HEK293T (cell line): Measurements from ENCODE around the gene MIEF2.

Source experiments
- CTCF ChIA-PET: fragments of 350-600 bp; formaldehyde crosslinking; extraction: SDS; loops from one replicate; lab custom pipeline; 2021; ENCODE audit warnings: antibody characterized with exemption, inconsistent platforms; lab: Yijun Ruan, JAX
- POLR2A ChIA-PET: fragments of 350-600 bp; formaldehyde crosslinking; extraction: SDS; loops from one replicate; lab custom pipeline; 2020; ENCODE audit warnings: antibody characterized with exemption, inconsistent platforms; lab: Yijun Ruan, JAX
- DNase-seq: peaks from one replicate; pipeline ENCODE4 v3.0.0; 2012; ENCODE audit warnings: mixed read lengths; ENCODE audit errors: extremely low spot score
- ARNT ChIP-seq: fragments of 450-650 bp; IDR thresholded peaks from 2 replicates; pipeline ENCODE4 v1.6.1; 2017; ENCODE audit warnings: mild to moderate bottlenecking
- BHLHE40 ChIP-seq: fragments of 450-650 bp; IDR thresholded peaks from 2 replicates; pipeline ENCODE4 v1.6.1; 2016; ENCODE audit warnings: mild to moderate bottlenecking, moderate library complexity, borderline replicate concordance
- CTBP1 ChIP-seq: fragments of 450-650 bp; IDR thresholded peaks from 2 replicates; pipeline ENCODE4 v1.6.1; 2016; ENCODE audit warnings: borderline replicate concordance
- ELF4 ChIP-seq: fragments of 450-650 bp; IDR thresholded peaks from 2 replicates; pipeline ENCODE4 v1.6.1; 2017; ENCODE audit warnings: antibody characterized with exemption
- FOXA1 ChIP-seq: fragments of 450-650 bp; IDR thresholded peaks from 2 replicates; pipeline ENCODE4 v1.6.1; 2016; ENCODE audit warnings: mild to moderate bottlenecking
- FOXK2 ChIP-seq: fragments of 450-650 bp; IDR thresholded peaks from 2 replicates; pipeline ENCODE4 v1.6.1; 2016; ENCODE audit warnings: mild to moderate bottlenecking
- FOXM1 ChIP-seq: fragments of 450-650 bp; IDR thresholded peaks from 2 replicates; pipeline ENCODE4 v1.6.1; 2017; ENCODE audit warnings: mild to moderate bottlenecking, borderline replicate concordance
- HDGF ChIP-seq: fragments of 450-650 bp; IDR thresholded peaks from 2 replicates; pipeline ENCODE4 v1.6.1; 2017; ENCODE audit warnings: antibody characterized with exemption, borderline replicate concordance
- L3MBTL2 ChIP-seq: fragments of 450-650 bp; conservative IDR thresholded peaks from 2 replicates; pipeline ENCODE4 v1.6.1; 2016; ENCODE audit warnings: mild to moderate bottlenecking
- LEF1 ChIP-seq: fragments of 450-650 bp; IDR thresholded peaks from 2 replicates; pipeline ENCODE4 v1.6.1; 2017; ENCODE audit warnings: mild to moderate bottlenecking, borderline replicate concordance
- NFRKB ChIP-seq: fragments of 450-650 bp; IDR thresholded peaks from 2 replicates; pipeline ENCODE4 v1.6.1; 2016; ENCODE audit warnings: mild to moderate bottlenecking, moderate library complexity
- SP1 ChIP-seq: fragments of 450-650 bp; IDR thresholded peaks from 2 replicates; pipeline ENCODE4 v1.6.1; 2017
- SUZ12 ChIP-seq: fragments of 450-650 bp; IDR thresholded peaks from 2 replicates; pipeline ENCODE4 v1.6.1; 2016; ENCODE audit warnings: mild to moderate bottlenecking
- TARDBP ChIP-seq: fragments of 450-650 bp; IDR thresholded peaks from 2 replicates; pipeline ENCODE4 v1.6.1; 2016
- ZNF384 ChIP-seq: fragments of 450-650 bp; IDR thresholded peaks from 2 replicates; pipeline ENCODE4 v1.6.1; 2016
- TF ChIP-seq, protein P1 (sequence below): fragments of 450-650 bp; IDR thresholded peaks from 2 replicates; pipeline ENCODE4 v1.6.1; 2016

Gene MIEF2

DNA sequence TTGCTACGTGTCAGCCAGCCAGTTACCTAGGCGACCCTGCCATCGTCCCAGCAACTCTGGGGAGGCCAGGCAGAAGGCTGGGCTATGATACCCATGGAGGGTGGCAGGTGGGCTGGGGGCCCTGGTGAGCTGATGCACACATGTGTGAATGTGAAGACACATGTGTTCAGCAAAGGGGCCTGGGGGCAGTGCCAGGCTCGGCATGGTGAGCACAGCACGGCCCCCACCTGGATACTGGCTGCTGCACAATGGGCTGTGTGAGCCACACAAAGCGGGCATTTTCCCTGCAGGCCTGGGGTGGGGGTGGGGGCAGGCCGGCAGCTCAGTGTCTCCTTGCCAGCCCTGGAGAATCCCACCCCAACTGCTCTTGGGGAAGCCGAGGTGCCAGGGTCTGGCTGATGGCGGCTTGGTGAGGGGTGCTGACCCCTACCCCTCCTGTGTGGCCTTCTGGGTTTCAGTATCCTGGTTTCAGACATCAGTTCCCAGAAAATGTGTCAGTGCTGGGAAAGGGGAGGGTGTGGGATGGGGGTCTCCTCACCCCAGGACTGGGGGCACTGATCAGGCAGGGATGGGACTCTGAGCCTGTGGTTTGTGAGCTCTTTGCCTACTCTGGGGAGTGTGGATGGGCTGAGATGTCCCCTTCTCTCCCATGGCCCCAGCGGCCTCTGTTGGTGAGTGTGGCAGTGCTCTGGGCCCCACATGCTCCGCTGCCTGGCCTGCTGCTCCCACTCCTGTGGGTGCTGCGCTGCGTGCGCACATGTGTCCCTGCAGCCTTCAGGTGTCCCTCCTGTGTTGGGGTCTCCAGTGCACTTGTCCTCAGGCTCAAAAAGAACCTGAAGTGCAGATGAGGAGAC lies 29.9 kb upstream of the MIEF2 start:
- ChIA-PET POLR2A (no interaction called here), CTCF (no interaction called here)
- DNase-seq = no peak
- no peak for TF ChIP-seq ZNF384
- TF ChIP-seq FOXK2 = no peak
- TF ChIP-seq NFRKB = no peak

GRCh38 chr17:18231164-18231563 lies 29.3 kb upstream of the MIEF2 start:
- POLR2A ChIA-PET = interaction anchor here (1.1 kb wide), 1 partner anchor 25 kb away, joined by 3 read pairs; no protein-coding TSS in a partner anchor
- CTCF ChIA-PET = no interaction called here
- TF ChIP-seq BHLHE40 = no peak
- TF ChIP-seq FOXM1 = no peak
- no peak for TF ChIP-seq L3MBTL2
- no peak for TF ChIP-seq TARDBP
- TF ChIP-seq ZNF384 = no peak
- no peak for TF ChIP-seq NFRKB
- no peak for TF ChIP-seq CTBP1
- TF ChIP-seq, protein P1, sequence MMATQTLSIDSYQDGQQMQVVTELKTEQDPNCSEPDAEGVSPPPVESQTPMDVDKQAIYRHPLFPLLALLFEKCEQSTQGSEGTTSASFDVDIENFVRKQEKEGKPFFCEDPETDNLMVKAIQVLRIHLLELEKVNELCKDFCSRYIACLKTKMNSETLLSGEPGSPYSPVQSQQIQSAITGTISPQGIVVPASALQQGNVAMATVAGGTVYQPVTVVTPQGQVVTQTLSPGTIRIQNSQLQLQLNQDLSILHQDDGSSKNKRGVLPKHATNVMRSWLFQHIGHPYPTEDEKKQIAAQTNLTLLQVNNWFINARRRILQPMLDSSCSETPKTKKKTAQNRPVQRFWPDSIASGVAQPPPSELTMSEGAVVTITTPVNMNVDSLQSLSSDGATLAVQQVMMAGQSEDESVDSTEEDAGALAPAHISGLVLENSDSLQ = no peak
- TF ChIP-seq SP1 = no peak
- no peak for TF ChIP-seq ARNT
- no peak for TF ChIP-seq FOXA1
- TF ChIP-seq FOXK2 = no peak
- no peak for TF ChIP-seq SUZ12
- TF ChIP-seq ELF4 = no peak
- TF ChIP-seq HDGF = no peak
- DNase-seq = no peak

- ChIA-PET POLR2A (interaction anchor here (1.3 kb wide), 1 partner anchor 13 kb away, joined by 4 read pairs; no protein-coding TSS in a partner anchor), CTCF (no interaction called here)
- TF ChIP-seq BHLHE40 (no peak), L3MBTL2 (no peak)
- DNase-seq = no peak
Measured at GRCh38 chr17:18233803-18234518, 26.5 kb upstream of the MIEF2 start.

DNA sequence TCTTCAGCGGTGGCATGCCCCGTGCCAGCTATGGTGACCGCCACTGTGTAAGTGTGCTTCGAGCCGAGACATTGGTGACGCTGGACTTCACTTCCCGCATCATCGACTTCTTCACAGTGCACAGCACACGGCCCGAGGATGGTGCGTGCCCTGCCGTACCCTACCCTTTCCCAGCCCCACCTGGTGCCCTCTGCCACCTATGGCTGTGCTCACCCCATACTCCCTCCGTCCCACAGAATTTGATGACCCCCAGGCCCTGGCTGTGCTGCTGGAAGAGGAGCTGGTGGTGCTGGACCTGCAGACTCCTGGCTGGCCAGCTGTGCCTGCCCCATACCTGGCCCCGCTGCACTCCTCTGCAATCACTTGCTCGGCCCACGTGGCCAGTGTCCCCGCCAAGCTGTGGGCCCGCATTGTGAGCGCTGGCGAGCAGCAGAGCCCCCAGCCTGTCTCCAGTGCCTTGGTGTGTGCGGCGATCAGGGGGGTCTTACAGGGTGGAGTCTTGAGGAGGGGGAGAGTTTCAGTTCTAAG lies 25.5 kb upstream of the MIEF2 start:
- ChIA-PET POLR2A (interaction anchor here (1.3 kb wide), 1 partner anchor 14 kb away, joined by 4 read pairs; no protein-coding TSS in a partner anchor), CTCF (no interaction called here)
- DNase-seq = no peak
- no peak for TF ChIP-seq ELF4
- no peak for TF ChIP-seq SUZ12
- TF ChIP-seq BHLHE40 = no peak
- TF ChIP-seq FOXA1 = no peak
- TF ChIP-seq, protein P1 = no peak
- no peak for TF ChIP-seq ZNF384
- no peak for TF ChIP-seq L3MBTL2
- TF ChIP-seq TARDBP = no peak
- no peak for TF ChIP-seq CTBP1
- no peak for TF ChIP-seq HDGF
- no peak for TF ChIP-seq FOXM1
- TF ChIP-seq SP1 = no peak
- TF ChIP-seq FOXK2 = no peak

DNA sequence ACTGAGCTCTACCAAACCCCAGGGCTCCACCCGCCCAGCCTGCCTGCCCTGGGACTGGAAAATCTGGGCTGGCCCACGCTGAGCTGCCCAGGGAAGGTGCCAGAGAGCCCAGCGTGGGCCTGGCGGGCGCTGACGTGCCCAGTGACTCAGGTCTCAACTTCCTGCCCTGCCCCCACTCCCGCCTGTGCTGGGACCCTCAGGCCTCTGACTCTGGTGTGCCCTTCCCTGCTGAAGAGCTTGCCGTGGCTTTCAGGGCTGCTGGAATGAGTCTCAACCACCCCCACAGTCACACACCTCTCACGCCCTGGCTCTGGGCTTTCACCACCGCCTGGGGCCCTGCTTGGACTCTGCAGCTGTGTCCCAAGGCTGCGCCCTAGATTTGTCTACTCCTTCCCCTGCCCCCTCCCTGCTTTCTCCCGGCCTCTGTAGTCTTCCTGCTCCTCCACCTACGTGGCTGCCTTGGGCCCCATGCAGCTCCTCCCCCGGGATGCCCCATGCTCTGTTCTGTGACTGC lies 24.7 kb upstream of the MIEF2 start:
- ChIA-PET POLR2A (interaction anchor here (0.8 kb wide), 1 partner anchor 25 kb away, joined by 3 read pairs; the partner anchor contains the start of gene MIEF2), CTCF (no interaction called here)
- no peak for DNase-seq
- no peak for TF ChIP-seq HDGF
- TF ChIP-seq, protein P1 = no peak
- no peak for TF ChIP-seq LEF1
- no peak for TF ChIP-seq SP1
- no peak for TF ChIP-seq NFRKB
- no peak for TF ChIP-seq L3MBTL2
- no peak for TF ChIP-seq ARNT
- no peak for TF ChIP-seq FOXM1
- no peak for TF ChIP-seq CTBP1
- no peak for TF ChIP-seq BHLHE40

DNA sequence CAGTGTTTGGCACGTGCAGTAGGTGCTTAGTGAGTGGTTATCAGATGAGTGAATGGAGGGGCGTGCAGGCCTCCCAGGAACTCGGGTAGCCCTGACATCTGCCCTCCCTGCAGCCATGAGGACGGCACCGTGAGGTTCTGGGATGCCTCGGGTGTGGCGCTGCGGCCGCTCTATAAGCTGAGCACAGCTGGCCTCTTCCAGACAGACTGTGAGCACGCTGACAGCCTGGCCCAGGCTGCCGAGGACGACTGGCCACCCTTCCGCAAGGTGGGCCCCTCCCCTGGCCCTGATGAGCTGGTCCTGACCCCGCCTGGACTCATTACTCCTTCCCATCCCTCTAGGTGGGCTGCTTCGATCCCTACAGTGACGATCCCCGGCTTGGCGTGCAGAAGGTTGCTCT lies 24.0 kb upstream of the MIEF2 start:
- DNase-seq = no peak
- POLR2A ChIA-PET = no interaction called here
- TF ChIP-seq, protein P1 = no peak
- TF ChIP-seq BHLHE40 (no peak), TARDBP (no peak), ZNF384 (no peak), SP1 (no peak), CTBP1 (no peak), FOXA1 (no peak), ARNT (no peak), NFRKB (no peak), HDGF (no peak), FOXM1 (no peak), FOXK2 (no peak), LEF1 (no peak), ELF4 (no peak), SUZ12 (no peak), L3MBTL2 (no peak)
- CTCF ChIA-PET = no interaction called here
